HTERT RPE-1 (cell line): ENCODE measurements around the gene MAT2B.
"Not testable (repeated sequence)": the region's sequence is repeated elsewhere in the genome, so short reads cannot be mapped to it uniquely, and the experiment has no call there.

Source experiments
- in situ Hi-C: fragments of 300-500 bp; cut with MboI; formaldehyde crosslinking; loops from 4 replicates; pipeline ENCODE4 v1.14.3; 2020; ENCODE audit warnings: low sequenced_read_pairs

The MAT2B gene

DNA sequence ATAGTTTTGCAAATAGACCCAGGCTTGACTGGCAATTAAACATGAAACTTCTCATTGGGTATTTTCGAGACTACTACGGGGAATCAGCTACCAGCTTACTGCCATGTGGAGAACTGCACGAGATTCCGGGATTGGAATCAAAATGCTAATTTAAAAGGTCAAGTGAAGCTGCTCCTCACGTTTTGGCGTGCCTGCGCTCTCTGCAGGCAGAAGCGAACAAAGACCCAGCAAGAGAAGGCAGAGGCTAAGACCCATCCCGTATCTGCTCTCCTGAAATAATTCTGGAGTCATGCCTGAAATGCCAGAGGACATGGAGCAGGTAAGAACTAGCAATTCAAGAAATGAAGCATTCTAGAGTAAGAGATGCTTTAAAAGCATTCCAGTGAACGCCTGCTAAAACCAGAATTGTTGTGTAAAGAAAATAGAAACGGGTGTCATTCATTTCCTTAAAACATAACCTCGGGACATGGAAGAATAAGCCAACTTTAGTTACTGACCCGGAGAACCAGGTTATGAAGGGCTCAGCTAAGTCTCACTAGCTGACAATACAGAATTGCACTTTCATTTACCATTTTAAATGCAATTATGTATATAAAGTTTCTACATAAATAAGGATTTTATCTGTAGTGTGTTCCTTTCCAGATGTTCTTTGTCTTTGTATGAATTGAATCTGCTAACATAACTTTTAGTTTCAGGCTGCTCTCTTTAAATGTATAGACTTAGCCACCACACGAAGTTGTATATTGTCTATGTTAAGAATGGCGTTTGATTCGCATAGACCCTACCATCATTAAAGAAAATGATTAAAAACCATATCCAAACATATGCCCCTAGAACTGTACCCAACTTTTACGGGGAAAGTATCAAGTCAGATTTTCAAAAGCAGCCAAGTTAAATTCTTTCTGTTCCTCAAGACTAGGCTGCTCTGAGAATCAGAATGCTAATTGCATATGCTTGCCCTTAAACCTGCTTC lies 2.0 kb upstream of the MAT2B start:
- in situ Hi-C loops: no loop called here

DNA sequence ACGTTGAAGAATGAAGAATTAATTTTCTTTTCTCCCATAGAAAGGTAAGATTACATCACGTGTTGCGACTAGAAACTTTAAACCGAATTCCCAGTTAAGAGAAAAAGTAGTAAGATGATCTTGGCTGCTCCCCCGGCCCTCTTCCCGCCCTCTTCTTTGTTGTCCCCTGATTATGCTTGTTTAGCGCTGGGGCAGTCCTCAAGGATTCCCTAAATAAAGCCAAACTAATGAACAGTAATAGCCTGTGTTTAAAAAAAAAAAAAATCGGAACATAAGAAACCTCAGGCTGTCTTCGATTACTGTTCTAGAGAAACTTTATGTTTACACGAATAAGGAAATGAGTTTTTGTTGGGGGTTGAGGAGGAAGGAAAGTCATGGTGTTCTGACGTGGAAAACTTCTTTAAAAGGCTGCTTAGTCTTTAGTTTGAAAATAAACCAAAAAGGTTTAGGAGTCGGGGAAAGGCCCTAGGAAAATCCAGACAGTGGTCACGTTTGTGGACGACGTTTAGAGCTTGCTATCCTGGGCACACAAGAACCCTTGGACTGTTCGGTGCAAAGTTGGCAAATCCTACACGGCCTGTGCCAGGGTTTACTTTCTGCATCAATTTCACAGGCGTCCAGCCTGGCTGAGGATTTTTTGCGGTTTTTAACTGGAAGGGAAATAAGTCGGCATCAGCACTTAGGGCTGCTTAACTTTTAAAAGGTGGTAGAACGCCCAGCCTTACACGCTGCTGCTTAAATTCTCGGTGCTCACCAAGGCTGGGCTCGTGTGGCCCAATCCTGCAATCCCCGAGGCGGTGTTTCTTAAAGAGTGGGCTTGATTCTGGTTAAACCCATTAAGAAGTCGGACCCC lies 1.1 kb upstream of the MAT2B start:
- in situ Hi-C loops: no loop called here

DNA sequence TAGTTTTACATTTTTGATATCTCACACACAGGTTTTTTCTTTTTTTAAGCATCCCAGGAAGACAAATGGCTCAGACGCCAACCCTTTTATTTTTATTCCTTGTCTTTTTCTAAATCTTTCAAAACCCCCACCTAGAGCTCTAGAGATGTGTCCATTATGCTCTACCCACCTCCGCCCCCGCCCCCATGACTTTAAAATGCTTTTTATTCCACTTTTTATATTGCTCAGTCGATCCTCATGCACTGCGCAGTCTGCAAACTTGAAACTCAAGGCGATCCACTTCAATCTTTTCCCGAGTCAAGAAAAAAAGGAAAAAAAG lies 411 bp upstream of the MAT2B start:
- in situ Hi-C loops: no loop called here

DNA sequence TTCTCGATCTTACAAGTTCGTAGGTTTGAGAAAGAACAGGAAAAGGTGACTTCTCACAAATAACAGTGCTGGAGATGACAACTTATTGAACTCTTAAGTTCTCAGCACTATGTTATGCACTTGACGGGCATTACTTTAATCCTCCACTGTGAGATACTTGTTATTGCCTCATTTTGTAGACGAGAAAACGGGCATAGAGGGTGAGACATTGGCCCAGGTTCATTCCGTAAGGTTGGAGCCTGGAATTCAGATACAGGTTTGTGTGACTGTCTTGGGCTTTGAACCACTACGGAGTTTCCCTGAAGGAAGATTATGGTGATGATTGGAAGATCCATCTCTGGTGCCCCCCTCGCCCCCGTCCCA lies 657 bp downstream of the MAT2B start:
- in situ Hi-C loops: no loop called here

DNA sequence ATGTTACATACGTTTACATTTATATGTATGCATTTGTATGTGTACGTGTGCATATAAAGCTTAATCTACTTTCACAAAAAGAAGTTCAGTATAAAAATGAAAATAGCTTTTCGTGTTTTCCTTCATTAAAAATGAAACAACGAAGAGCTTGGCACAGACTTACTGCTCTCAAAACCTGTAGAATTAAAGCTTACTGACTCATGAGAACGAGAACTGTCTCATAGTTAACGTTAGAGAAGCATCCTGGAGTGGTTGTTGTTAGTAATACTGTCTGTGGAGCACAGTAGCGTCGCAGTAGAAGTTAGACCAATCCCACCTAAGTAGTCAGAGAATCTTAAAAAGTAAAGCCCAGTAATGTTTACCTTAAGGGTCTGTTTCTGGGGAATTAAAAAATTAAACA lies 1.3 kb downstream of the MAT2B start:
- in situ Hi-C loops: no loop called here

DNA sequence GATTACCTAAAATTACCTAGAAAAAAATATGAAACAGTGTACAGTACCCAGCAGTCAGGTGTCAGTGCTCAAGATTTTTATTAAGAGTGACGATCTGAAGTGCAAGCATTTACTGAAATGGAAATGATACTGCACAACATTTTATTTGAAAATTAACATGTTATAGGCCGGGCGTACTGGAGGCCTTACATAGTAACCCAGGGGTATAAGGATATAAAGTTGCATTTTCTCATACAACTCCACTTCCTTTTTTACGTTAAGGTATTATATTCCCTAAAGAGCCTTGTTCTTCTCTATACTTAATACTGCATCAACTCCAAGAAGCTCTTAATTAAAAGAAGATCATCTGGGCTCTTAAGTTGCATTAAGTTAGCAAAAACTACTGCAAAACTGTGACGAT lies 3.3 kb downstream of the MAT2B start:
- in situ Hi-C loops: no loop called here

DNA sequence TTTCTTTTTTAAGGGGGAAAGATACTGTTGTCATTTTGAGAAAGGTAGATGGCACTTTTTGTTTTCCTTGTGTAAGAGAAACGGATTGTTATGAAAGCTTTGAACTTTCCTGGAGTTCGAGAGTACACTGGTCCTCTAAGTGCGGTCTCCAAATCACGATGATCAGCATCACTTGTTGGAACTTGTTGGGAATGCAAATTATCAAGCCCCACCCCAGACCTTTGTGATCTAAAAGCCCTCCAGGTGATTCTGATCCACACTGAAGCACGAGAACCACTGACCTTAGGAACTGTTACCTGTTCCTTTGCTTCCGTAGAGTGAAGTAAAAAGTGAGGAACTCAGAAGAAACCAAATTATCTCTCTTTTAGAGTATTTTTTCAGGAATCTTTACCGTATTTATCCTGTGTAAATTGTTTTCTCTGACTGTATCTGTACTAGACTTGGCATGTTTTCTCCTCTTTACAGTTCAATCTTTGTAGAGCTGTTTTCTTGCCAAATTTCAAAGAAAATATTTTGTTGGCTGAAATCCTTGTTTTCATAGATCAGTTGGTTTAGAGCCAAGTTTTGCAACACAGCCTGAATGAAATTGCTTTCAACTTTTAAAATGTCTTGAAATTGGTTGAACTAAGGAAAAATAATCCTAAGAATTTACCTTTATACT lies 4.0 kb downstream of the MAT2B start:
- in situ Hi-C loops: no loop called here

DNA sequence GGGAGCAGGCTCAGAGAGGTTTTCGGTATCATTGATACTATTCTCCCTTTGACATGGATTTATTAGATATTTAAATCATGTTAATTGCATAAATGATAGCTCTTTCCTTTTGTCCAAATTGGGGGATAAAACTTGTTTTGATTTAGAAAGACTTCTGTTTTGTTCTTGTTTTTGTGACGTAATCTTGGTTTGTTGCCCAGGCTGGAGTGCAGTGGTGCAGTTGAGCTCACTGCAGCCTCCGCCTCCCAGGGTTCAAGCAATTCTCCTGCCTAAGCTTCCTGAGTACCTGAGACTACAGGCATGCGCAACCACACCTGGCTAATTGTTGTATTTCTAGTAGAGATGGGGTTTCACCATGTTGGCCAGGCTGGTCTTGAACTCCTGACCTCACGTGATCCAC lies 7.1 kb downstream of the MAT2B start:
- in situ Hi-C loops: no loop called here

DNA sequence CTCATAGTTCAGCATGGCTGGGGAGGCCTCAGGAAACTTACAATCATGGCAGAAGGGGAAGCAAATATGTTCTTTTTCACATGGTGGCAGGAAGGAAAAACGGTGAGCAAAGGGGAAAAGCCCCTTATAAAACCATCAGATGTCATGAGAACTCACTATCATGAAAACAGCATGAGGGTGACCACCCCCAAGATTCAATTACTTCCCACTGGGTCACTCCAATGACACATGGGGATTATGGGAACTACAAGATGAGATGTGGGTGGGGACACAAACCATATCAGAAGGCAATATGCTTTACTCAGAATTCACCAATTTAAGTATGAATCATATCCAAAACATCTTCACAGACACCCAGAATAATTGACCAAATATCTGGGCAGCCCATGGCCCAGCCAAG lies 19.7 kb downstream of the MAT2B start:
- in situ Hi-C loops: no loop called here

DNA sequence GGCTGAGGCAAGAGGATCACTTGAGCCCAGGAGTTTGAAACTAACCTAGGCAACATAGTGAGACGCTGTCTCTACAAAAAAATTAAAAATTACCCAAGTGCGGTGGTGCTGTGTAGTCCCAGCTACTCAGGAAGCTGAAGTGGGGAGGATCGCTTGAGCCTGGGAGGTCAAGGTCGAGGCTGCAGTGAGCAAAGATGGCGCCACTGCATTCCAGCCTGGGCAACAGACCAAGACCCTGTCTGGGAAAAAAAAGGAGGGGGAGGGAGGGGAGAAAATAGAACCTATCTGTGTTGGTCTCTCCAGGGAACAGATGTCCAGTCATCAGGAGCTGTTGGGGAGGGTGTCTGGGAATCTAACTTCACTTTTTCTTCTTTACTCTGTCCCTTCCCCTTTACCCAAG lies 24.3 kb downstream of the MAT2B start:
- in situ Hi-C loops: no loop called here

DNA sequence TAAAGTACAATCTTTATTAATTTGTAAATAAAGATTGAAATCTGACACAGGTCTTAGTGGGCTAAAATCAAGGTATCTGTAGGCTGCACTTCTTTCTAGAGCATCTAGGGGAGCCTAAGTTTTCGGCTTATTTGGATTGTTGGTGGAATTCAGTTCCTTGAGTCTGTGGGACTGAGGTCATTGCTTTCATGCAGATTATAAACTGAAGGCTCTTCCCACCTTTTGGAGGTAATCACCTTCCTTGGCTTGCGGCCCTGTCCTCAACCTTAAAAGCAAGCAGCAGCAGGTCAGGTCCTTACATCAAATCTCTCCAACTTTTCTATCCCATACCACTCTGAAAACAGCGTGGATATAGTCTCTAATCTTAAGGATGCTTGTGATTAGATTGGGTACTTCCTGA lies 25.9 kb downstream of the MAT2B start:
- in situ Hi-C loops: no loop called here

DNA sequence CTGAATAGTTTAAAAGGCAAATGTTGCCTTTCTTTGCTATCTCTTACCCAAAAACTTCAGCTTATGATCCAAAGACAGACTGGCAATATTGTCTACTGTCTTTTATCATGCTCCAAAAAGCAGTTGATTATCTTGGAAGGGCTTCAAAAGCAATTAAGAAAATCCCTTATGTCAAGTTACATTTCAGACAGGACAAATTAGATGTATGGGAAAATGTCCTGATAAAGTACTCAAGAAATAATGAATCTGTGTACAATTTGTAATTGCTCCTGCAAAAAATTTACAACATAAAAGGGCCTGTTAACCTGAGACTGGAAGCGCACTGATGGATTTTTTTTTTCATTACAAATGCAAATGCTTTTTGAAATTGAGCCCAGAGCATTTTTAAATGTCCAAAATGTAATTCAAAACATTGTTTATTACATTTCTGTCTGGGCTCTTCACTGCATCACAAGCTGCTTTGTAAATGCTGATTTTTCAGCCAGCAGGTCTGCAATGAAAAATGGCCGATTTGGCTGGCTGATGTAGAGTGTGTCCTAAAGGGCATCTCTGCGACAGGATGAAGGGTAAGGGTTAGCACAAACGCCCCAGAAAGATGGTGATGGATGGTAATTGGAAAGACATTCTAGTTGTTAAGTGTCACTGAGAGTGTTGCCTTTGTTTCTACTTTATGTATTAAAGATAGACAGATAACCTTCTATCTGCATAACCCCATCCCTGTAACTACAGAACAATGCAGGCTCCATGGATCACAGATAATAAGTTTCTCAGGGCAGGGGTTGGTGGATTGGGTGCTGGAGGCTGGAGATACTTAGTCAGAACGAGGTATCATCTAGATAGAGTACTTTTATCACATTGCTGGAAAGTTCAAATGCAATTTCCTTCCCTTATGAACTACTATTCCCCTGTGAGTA lies 27.0 kb downstream of the MAT2B start:
- in situ Hi-C loops: no loop called here

DNA sequence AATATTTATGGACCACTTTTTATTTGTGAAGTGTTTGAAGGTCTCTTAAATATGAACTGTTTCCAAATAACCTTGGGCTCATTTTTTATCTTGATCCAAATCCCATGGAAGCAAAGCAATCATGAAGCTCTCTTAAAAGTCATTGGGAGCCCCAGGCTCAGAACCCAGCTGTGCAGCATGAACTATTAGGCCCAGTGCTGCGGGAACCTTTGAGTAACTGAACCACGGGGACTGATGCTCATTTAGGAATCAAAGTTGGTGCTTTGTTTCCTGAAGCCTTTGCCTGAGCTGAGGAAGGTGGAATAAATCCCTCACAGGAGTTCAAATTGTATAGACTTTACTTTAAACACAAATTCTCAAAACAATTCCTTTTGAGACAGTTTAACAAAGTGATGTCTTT lies 27.8 kb downstream of the MAT2B start:
- in situ Hi-C loops: no loop called here

DNA sequence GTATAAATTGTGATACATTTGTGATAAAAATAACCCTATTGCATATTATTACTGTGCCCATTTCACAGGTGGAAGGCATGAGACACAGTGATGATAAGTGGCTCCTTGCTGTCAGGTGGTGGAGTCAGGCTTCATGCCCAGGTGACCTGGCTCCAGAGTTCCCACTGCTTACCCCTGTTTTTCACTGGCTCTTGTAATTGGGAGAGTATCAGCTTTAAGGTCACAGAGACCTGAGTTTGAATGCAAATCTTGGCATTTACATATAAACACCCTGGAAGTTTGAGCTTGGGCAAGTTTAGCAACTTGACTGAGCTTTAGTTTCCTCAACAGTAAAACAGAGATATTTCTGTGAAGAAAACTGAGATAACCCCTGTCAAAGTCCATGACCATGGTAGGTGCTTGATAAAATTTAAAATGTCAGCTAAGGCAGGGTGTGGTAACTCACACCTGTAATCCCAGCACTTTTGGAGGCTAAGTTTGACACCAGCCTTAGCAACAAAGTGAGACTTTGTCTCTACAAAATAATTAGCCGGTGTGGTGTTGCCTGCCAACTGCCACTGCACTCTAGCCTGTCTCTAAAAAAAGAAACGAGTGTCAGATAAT lies 29.2 kb downstream of the MAT2B start:
- in situ Hi-C loops: no loop called here

DNA sequence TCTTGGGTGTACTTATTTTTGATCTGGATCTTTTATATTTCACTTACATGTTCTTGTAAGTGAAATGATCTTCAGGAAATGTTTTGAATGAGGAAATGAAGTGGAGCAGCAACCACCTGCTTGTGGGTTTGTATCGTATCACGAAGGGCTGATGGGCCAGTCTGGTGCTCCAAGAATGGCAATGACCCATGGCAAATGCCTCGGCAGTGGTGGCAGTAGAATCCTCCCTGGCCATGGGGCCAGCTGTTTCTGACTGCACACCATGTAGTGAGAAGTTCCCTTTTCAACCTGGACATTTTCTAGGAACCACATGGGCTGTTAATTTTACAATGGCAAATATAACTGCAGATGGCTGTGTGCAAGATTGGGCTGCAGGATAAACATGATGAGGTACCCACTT lies 29.9 kb downstream of the MAT2B start:
- in situ Hi-C loops: no loop called here

DNA sequence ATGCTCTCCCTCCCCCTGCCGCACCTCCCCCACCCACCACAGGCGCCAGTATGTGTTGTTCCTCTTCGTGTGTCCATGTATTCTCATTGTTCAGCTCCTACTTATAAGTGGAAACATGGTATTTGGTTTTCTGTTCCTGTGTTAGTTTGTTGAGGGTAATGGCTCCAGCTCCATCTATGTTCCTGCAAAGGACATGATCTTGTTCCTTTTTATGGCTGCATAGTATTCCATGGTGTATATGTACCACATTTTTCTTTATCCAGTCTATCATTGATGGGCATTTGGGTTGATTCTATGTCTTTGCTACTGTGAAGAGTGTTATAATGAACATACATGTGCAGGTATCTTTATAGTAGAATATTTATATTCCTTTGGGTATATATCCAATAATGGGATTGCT lies 31.0 kb downstream of the MAT2B start:
- in situ Hi-C loops: not testable (repeated sequence)

DNA sequence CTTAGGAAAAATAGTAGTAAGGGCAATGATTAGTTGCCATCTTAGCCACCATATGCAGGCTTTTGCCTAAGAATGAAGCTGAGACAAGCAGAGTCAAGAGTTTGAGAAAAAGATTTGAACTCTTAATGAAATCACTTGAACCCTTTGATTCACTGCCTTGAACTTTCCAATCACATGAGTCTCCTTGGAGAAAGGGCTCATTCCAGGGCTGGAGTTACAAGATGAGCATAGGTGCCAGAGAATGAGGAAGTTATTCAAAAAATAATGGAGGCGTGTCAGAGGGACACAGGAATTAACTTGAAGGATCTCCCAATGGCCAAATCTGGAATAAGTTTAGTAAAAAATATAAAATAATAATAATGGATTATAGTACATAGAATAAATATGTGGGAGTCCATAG lies 35.3 kb downstream of the MAT2B start:
- in situ Hi-C loops: no loop called here

DNA sequence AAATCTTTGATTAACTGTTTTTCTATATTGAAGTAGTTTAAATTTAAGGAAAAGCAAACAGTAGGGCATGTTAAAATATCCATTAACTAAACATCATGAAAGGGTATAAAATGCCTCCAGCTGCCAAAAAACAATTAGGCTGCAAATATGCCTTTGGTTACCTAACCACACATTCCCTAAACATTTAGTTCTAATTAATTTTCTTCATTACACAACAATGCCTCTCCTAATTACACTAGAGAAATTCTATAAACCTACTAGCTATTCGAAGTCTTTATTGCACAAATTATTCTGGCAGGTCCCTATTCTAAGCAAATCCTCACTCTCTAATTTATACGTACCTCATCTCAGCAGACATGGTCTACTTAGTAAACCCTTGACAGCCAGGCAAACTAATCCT lies 37.4 kb downstream of the MAT2B start:
- in situ Hi-C loops: no loop called here

DNA sequence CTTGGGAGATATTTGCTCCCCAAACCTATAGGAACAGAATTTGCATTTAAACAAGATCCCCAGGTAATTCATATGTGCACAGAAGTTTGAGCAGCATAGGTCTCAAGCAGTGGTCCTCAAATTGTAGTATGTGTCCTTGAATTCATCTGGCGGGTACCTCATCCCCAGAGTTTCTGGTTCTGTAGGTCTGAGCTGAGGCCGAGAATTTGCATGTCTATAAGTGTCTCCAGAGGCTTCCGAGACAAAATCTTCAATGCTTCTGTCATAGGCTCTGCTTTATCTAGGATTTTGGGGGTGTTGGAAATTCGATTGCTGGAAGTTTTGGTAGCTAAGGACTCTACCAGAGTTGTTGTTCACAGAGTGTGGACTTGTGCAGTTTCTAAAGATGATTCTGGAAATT lies 38.6 kb downstream of the MAT2B start:
- in situ Hi-C loops: no loop called here

DNA sequence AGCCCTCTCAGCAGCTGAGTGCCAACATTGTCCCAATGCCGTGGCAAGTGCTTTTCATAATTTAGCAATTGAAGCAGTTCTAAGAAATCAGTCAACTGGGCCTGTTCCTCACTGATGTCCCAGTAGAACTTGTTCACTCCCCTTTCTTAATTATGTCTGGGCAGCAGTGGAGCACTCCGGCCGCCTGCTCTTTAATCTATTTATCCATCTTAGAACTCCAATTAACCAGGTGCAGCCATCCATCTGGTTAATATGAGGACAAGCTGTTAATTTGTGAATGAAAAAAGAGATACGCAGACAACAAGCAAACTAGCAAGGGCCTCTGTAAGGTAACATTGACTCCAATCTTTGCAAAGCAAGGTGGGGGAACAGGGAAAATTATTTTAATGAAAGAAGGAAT lies 39.4 kb downstream of the MAT2B start:
- in situ Hi-C loops: no loop called here
